H1 (cell line): ENCODE measurements around the gene CHD1. TPM values are rescaled to one million over a fixed set of nuclear protein-coding genes. Genes with fewer than 3 reads are reported as not detected.

Experiments
- ATF2 ChIP-seq: IDR thresholded peaks from 2 replicates; pipeline ENCODE4 v1.6.1; 2012; ENCODE audit warnings: low read length, inconsistent platforms
- CHD7 ChIP-seq: fragments of 300-600 bp; sonication (generic); IDR thresholded peaks from 2 replicates; pipeline ENCODE4 v1.7.1; 2012; ENCODE audit warnings: low read length, moderate library complexity, mild to moderate bottlenecking, inconsistent platforms; ENCODE audit not compliant: insufficient replicate concordance
- RNF2 ChIP-seq: fragments of 200-900, 300-1000 bp; sonication (generic); IDR thresholded peaks from 2 replicates; pipeline ENCODE4 v1.7.1; 2016; ENCODE audit warnings: borderline replicate concordance, low read depth, mild to moderate bottlenecking, antibody characterized with exemption, low read length; ENCODE audit not compliant: poor library complexity, severe bottlenecking; ENCODE audit errors: missing control alignments
- SRF ChIP-seq: IDR thresholded peaks from 2 replicates; pipeline ENCODE4 v1.6.1; 2011; ENCODE audit warnings: mild to moderate bottlenecking, low read depth, low read length, moderate library complexity
- polyA plus RNA-seq, 7 experiments: library from polyadenylated mRNA; depleted of rRNA in 3 of 7; stranded (reverse) in 5 of 7; unstranded in 2 of 7; fragments of >200 nt in 5 of 7; fragments of 200-250 nt in 2 of 7; gene quantifications; 1 replicate in 5 of 7; 2 replicates in 1 of 7; 4 replicates in 1 of 7; pipeline versions ENCODE4 v1.2.1 to v1.2.3, GENCODE V29; 2011 to 2013; ENCODE audit warnings: missing spikeins in 2 of 7, mixed read lengths in 2 of 7
- total RNA-seq: library from RNA; stranded (reverse); fragmentation: NEBNext Ultra II Directional; extraction: Animal tissue kit (Norgen Biotek cat#: 25700); gene quantifications from 2 replicates; pipeline ENCODE4 v1.2.1, GENCODE V29; 2021

CHD1 gene
- total and polyA plus RNA-seq, 2 of the 8 experiments (the other 6 are each of a cell fraction or from before 2014, with no cell fraction given), result 15.6 to 53.0 TPM

GRCh38 chr5:98975223-98975622, 46.4 kb upstream of the CHD1 start (continued):
- TF ChIP-seq CHD7 (no peak), RNF2 (no peak), ATF2 (no peak), SRF (no peak)
